ENCODE results near the gene CYB5R3.
"Not testable (repeated sequence)": the region's sequence is repeated elsewhere in the genome, so short reads cannot be mapped to it uniquely, and the experiment has no call there.

Gene CYB5R3

DNA sequence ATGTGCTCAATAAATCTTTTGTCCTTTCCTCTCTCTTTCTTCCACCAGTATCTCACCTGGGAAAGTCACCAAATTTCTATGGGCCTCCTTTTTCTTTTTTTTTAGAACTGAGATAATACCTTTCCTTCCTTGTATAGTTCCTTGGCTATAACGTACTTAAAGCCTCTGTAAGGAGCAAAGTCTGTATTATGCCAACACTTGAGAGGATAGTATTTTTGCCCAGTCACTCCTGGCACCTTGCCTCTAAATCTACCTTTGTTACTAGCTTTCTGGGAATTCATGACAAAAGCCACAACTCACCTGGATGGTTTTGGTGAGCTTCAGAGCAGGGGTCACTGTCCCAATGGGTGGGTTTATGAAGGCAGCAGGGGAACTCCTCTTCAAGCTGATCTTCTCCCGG, 46.7 kb downstream of the CYB5R3 start:
- no peak for DNase-seq (ENCODE audit: low spot score)

DNA sequence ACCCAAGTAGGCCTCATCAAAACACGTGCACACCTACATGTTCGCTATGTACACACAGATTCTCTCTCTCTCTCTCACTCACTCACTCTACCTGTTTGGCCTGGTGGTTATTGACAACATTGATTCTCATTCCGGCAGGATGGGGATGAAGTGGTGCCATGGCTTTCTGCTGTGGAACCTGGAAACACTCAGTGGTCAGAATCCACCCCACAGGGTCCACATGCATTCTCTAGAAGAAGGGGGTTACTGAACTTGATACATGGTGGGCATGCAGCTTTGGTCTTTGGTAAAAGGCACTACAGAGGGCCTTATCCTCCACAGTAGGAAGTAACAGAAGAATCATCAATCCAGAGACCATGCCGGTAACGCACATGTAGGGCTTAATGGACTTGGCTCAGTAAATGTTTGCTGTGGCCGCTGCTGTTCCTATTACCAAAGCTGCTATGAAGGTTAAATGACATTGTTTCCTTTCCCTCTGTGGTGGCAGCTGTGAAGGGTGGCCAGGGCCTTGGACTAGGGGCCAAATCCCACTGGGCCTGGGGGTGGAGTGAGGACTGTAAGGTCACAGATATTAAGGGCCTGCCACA, 47.2 kb downstream of the CYB5R3 start:
- no peak for DNase-seq (ENCODE audit: low spot score)

GRCh38 chr22:42596863-42597530, 52.2 kb downstream of the CYB5R3 start:
- no peak for DNase-seq (ENCODE audit: low spot score)

GRCh38 chr22:42596336-42596735, 52.9 kb downstream of the CYB5R3 start:
- DNase-seq (ENCODE audit: low spot score), result no peak

DNA sequence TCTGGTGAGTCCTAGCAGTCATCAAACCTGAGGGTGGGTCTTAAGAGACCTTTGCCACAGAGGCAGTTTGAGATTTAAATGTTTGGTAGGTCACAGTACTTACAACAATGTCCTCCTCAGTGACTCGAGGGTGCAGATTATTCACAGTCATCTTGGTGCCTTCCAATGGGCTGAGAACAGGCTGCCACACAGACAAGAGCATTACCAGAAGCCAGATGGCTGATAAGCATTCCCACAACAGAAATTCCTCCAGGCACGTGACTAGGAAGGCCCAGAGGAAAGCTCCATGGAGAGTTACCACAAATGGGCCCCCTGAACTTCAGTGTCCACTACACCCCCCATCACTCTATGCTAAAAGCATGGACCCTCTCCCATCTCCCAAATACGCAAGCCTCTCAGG, 53.8 kb downstream of the CYB5R3 start:
- DNase-seq (ENCODE audit: low spot score), result no peak

GRCh38 chr22:42591987-42592386, 57.2 kb downstream of the CYB5R3 start:
- DNase-seq (ENCODE audit: low spot score), result no peak

DNA sequence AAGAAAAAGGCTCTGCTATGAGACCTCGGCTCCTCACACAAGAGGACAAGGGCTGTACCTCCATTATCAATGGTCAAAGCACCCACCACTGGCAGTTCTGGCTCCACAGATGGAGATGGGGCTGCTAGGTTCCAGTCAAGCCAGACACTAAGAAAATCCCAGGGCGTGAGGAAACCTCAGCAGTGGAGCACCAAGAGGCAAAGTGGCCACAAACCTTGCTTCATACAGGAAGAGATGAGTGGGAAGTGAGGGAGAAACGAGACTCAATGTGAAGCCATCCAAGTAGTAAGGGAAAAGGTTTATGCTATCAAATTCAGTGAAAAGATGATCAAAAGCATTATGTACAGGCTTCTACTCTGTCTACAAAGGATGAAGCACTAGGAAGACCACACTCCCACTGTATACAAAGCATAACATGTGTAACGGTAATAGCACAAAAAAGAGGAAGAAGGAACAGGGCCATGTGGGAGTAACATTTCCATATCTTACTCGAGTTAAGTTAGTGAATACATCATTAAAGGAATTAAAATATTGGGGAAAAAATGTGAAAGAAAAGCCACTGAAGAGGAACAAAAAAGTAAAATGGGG, 61.5 kb downstream of the CYB5R3 start:
- DNase-seq (ENCODE audit: low spot score), result no peak

DNA sequence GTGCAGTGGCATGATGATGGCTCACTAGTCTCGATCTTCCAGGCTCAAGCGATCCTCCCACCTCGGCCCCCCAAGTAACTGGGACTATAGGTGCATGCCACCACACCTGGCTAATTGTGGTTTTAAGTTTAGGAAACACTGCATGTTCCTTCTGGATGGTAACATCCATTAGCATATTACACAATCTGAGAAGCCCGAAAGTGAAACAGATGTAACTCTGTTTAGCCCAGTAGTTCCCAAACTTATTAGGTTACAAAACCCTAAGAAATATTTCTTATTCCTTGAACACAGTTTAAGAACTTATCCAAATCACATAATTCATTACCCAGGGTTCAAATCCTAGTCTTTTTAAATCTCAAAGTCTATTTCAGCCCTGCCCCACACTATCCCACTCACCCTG, 62.8 kb downstream of the CYB5R3 start:
- no peak for DNase-seq (ENCODE audit: low spot score)

- no peak for DNase-seq (ENCODE audit: low spot score)
Observed at GRCh38 chr22:42585096-42585495, 64.1 kb downstream of the CYB5R3 start.

GRCh38 chr22:42584364-42584940, 64.7 kb downstream of the CYB5R3 start:
- DNase-seq (ENCODE audit: low spot score), result no peak

- no peak for DNase-seq (ENCODE audit: low spot score)
Observed at GRCh38 chr22:42582987-42583386, 66.2 kb downstream of the CYB5R3 start.

DNA sequence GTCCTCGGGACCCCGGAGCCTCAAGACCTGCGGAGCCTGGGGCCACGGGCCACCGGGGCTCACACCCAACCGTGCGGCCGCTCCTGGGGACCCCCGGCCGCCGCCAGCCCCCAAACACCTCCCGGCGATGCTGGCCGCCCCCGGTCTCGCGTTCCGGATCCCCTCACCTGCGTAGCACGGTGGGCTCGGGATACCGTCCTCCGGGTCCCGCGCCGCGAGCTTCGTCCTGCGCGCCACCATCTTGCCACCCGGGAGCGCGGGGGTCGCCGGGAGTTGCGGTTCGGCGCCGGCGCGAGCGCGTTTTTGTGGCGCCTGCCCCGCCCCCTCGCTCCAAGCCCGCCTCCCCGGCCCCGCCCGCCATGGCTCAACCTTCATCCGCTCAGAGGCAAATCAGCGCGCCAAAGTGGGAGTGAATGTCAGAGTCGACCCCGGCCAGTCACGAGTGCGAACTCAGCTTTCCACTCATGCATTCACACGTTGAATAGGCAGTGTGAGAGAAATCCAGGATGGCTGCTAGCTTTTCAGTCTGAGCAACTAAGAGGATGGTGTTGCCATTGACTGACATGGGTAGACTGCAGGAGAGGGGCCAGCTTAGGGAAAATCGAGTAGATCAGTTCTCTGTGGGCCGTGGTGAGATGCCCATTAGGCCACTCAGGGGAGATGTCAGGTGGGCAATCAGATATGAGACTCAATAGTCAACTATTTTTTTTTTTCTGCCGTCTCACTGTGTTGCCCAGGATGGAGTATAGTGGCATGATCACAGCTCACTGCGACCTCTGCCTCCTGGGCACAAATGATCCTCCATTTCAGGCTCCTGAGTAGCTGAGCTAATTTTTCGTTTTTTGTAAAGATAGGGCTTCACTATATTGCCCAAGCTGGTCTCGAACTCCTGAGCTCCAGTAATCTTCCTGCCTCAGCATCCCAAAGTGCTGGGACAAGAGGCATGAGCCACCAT, 67.2 kb downstream of the CYB5R3 start:
- DNase-seq (ENCODE audit: low spot score), result peak; percentile 91

- not testable (repeated sequence) for DNase-seq (ENCODE audit: low spot score)
Observed at GRCh38 chr22:42581194-42581761, 67.9 kb downstream of the CYB5R3 start.

GRCh38 chr22:42580040-42580439, 69.2 kb downstream of the CYB5R3 start:
- not testable (repeated sequence) for DNase-seq (ENCODE audit: low spot score)

GRCh38 chr22:42577623-42578240, 71.5 kb downstream of the CYB5R3 start:
- no peak for DNase-seq (ENCODE audit: low spot score)

DNA sequence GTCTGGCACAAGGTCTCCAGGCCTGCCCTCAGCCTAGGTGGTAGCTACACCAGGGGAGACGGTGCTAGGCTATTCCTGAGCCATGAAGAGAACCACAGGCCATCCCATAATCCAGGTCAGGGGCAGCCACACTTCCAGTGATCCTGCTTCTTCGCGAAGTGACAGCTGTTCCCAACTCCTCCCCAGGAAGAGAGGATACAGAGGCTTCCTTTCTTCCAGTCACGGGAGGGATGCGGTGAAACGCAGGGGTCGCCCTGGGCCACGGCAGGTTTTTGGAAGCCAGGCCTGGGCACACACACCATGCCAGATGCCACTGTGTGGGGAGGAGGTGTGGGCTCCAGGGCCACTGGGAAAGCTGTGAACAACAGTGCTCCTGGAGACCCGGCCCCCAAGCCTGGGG, 72.1 kb downstream of the CYB5R3 start:
- not testable (repeated sequence) for DNase-seq (ENCODE audit: low spot score)

DNA sequence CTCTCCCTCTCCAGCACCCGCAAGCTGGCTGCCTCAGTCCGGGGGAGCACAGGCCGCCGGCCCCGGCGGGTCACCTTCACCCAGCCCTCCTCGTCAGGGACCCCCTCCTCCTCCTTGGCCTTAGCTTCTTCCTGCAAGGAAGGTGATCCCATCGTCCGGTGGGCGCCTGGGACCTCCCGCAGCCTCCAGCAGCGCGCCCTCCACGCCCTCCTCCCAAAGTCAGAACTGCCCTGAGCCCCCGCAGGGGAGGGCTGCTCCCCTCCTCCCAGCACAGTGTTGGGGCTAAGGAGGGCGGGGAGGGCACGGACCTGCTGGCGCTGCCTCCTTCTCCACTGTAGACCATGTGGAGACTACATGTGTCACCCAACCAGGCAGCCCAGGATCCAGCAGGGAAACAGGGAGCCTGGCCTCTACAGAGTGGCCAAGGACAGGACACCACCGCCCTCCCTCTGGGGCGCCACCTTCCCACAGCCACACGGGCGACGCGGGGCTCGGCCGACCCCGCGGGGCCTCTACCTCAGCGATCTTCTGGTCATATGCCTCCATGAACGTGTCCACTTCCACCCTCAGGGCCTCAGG, 73.1 kb downstream of the CYB5R3 start:
- DNase-seq (ENCODE audit: low spot score), result not testable (repeated sequence)

DNA sequence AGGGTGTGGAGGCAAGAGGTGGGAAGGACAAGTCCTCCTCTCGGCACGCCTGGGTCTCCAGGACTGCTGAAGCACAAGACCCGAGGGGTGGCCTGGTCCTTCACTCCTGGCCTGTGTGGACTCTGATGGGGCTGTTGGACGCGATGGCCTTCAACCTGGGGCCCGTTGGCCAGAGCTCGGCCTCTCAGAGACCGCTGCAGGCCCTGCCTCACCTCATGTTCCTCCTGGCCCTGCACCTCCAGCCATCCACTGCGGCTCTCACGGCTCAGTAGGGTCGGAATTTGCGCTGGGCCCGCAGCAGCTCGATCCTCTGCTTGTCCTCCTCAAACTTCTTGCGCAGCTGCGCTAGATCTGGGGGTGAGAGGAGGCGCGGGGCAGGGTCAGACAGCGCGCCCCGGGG, 74.7 kb downstream of the CYB5R3 start:
- not testable (repeated sequence) for DNase-seq (ENCODE audit: low spot score)

GRCh38 chr22:42574046-42574445, 75.1 kb downstream of the CYB5R3 start:
- DNase-seq (ENCODE audit: low spot score), result not testable (repeated sequence)

- DNase-seq (ENCODE audit: low spot score), result not testable (repeated sequence)
Observed at GRCh38 chr22:42571068-42571467, 78.1 kb downstream of the CYB5R3 start.

GRCh38 chr22:42570580-42570979, 78.6 kb downstream of the CYB5R3 start:
- not testable (repeated sequence) for DNase-seq (ENCODE audit: low spot score)

All from AG08396 (cell line).